ENCODE results near the gene CD244.

DNA sequence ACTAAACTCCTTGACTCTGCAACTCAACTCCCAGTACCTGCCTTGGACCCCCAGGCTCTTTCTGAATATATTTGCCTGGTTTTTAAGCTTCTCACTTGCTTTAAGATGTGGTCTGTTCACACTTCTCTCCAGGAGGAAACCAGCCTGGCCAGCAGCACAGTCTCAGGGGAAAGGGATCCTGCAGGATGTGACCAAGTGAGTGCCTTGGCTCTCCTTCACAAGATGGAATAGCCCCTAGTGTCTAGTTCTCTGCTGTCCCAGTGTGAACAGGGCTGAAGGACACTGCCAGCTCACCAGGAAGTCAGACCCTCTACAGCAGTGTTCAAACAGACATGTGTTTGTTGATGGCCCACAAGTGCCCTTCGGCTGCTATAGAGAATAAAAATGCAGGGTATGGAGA, 32.9 kb downstream of the CD244 start:
- TF ChIP-seq POLR2AphosphoS5 (IDR thresholded peaks at IDR 0.05; ENCODE audit: low read depth) (no peak), CTCF (IDR thresholded peaks at IDR 0.05; ENCODE audit: insufficient read depth, low read length) (no peak), REST (IDR thresholded peaks at IDR 0.05; ENCODE audit: insufficient replicate concordance, low read depth) (no peak), SPI1 (IDR thresholded peaks at IDR 0.05; ENCODE audit: borderline replicate concordance, low read depth) (no peak), GABPA (IDR thresholded peaks at IDR 0.05; ENCODE audit: low read depth) (no peak)
